Measurements from ENCODE around the gene CLCN1.

CLCN1 gene

GRCh38 chr7:143304938-143305337 lies 11.0 kb upstream of the CLCN1 start:
- Mint-ChIP-seq H3K9me3 (no peaks in the 10 kb centered on the region), H3K36me3 (ENCODE audit: low read depth) (peaks cover 84% of the 10 kb centered on the region), H3K4me1 (ENCODE audit: low read depth) (peaks cover 82% of the 10 kb centered on the region), H3K4me3 (no peak overlapping the region), H3K27ac (peak overlapping the region; percentile 49), H3K27me3 (no peaks in the 10 kb centered on the region)
- intact Hi-C loops (cut with micrococcal nuclease): loop anchor here (1.0 to 10.0 kb wide), 3 partner anchors 9 to 300 kb away; no protein-coding TSS in a partner anchor

- H3K27ac Mint-ChIP-seq: peak overlapping the region; percentile 49
- no peaks in the 10 kb centered on the region for H3K9me3 Mint-ChIP-seq
- H3K27me3 Mint-ChIP-seq: no peaks in the 10 kb centered on the region
- no peak overlapping the region for H3K4me3 Mint-ChIP-seq
- peaks cover 82% of the 10 kb centered on the region for H3K4me1 Mint-ChIP-seq (ENCODE audit: low read depth)
- intact Hi-C loops (cut with micrococcal nuclease): loop anchor here (1.0 to 10.0 kb wide), 3 partner anchors 9 to 301 kb away; no protein-coding TSS in a partner anchor
- peaks cover 78% of the 10 kb centered on the region for H3K36me3 Mint-ChIP-seq (ENCODE audit: low read depth)
Measured at GRCh38 chr7:143305423-143306070, 10.4 kb upstream of the CLCN1 start.

- intact Hi-C loops (cut with micrococcal nuclease): loop anchor here (10.0 kb wide), 1 partner anchor 304 kb away; no protein-coding TSS in a partner anchor
- peak overlapping the region; percentile 86 for H3K27ac Mint-ChIP-seq
- no peaks in the 10 kb centered on the region for H3K27me3 Mint-ChIP-seq
- no peaks in the 10 kb centered on the region for H3K9me3 Mint-ChIP-seq
- H3K4me3 Mint-ChIP-seq: no peak overlapping the region
- peaks cover 82% of the 10 kb centered on the region for H3K4me1 Mint-ChIP-seq (ENCODE audit: low read depth)
- peaks cover 49% of the 10 kb centered on the region for H3K36me3 Mint-ChIP-seq (ENCODE audit: low read depth)
Measured at GRCh38 chr7:143308632-143309031, 7.3 kb upstream of the CLCN1 start.

- intact Hi-C loops (cut with micrococcal nuclease): loop anchor here (1.0 to 10.0 kb wide), 3 partner anchors 9 to 171 kb away; no protein-coding TSS in a partner anchor
- Mint-ChIP-seq H3K36me3 (ENCODE audit: low read depth) (no peaks in the 10 kb centered on the region), H3K27me3 (no peaks in the 10 kb centered on the region), H3K4me3 (no peak overlapping the region), H3K9me3 (no peaks in the 10 kb centered on the region), H3K4me1 (ENCODE audit: low read depth) (peaks cover 89% of the 10 kb centered on the region), H3K27ac (peak overlapping the region; percentile 70)
Measured at GRCh38 chr7:143314127-143314526, 1.8 kb upstream of the CLCN1 start.

- H3K27ac Mint-ChIP-seq: peak overlapping the region; percentile 70
- intact Hi-C loops (cut with micrococcal nuclease): loop anchor here (10.0 kb wide), 1 partner anchor 168 kb away; no protein-coding TSS in a partner anchor
- H3K4me1 Mint-ChIP-seq (ENCODE audit: low read depth): peaks cover 77% of the 10 kb centered on the region
- H3K9me3 Mint-ChIP-seq: no peaks in the 10 kb centered on the region
- no peaks in the 10 kb centered on the region for H3K36me3 Mint-ChIP-seq (ENCODE audit: low read depth)
- no peaks in the 10 kb centered on the region for H3K27me3 Mint-ChIP-seq
- no peak overlapping the region for H3K4me3 Mint-ChIP-seq
Measured at GRCh38 chr7:143316492-143316891, 581 bp downstream of the CLCN1 start.

GRCh38 chr7:143318661-143319060 lies 2.8 kb downstream of the CLCN1 start:
- H3K27me3 Mint-ChIP-seq: no peaks in the 10 kb centered on the region
- H3K4me3 Mint-ChIP-seq: no peak overlapping the region
- no peaks in the 10 kb centered on the region for H3K9me3 Mint-ChIP-seq
- peak overlapping the region; percentile 24 for H3K27ac Mint-ChIP-seq
- H3K4me1 Mint-ChIP-seq (ENCODE audit: low read depth): peaks cover 86% of the 10 kb centered on the region
- intact Hi-C loops (cut with micrococcal nuclease): loop anchor here (10.0 kb wide), 1 partner anchor 166 kb away; no protein-coding TSS in a partner anchor
- no peaks in the 10 kb centered on the region for H3K36me3 Mint-ChIP-seq (ENCODE audit: low read depth)

- Mint-ChIP-seq H3K27ac (peak overlapping the region; percentile 9), H3K9me3 (no peaks in the 10 kb centered on the region), H3K27me3 (no peaks in the 10 kb centered on the region), H3K4me1 (ENCODE audit: low read depth) (peaks cover 88% of the 10 kb centered on the region), H3K4me3 (no peak overlapping the region), H3K36me3 (ENCODE audit: low read depth) (no peaks in the 10 kb centered on the region)
- intact Hi-C loops (cut with micrococcal nuclease): loop anchor here (5.0 kb wide), 1 partner anchor 97 kb away; no protein-coding TSS in a partner anchor
Measured at GRCh38 chr7:143320620-143321019, 4.7 kb downstream of the CLCN1 start.

GRCh38 chr7:143321242-143321641 lies 5.3 kb downstream of the CLCN1 start:
- H3K4me3 Mint-ChIP-seq: no peak overlapping the region

GRCh38 chr7:143321734-143322133 lies 5.8 kb downstream of the CLCN1 start:
- H3K27ac Mint-ChIP-seq: peak overlapping the region; percentile 66

More at GRCh38 chr7:143321242-143321641, 5.3 kb downstream of the CLCN1 start:
- intact Hi-C loops (cut with micrococcal nuclease): loop anchor here (5.0 kb wide), 1 partner anchor 96 kb away; no protein-coding TSS in a partner anchor
- Mint-ChIP-seq H3K4me1 (ENCODE audit: low read depth) (peaks cover 88% of the 10 kb centered on the region), H3K27ac (peak overlapping the region; percentile 66), H3K27me3 (no peaks in the 10 kb centered on the region), H3K36me3 (ENCODE audit: low read depth) (no peaks in the 10 kb centered on the region), H3K9me3 (no peaks in the 10 kb centered on the region)

GRCh38 chr7:143322760-143323633 lies 7.1 kb downstream of the CLCN1 start:
- Mint-ChIP-seq H3K27ac (peak overlapping the region; percentile 17), H3K4me1 (ENCODE audit: low read depth) (peaks cover 85% of the 10 kb centered on the region), H3K4me3 (no peak overlapping the region), H3K27me3 (no peaks in the 10 kb centered on the region), H3K36me3 (ENCODE audit: low read depth) (no peaks in the 10 kb centered on the region), H3K9me3 (no peaks in the 10 kb centered on the region)
- intact Hi-C loops (cut with micrococcal nuclease): loop anchor here (5.0 kb wide), 1 partner anchor 94 kb away; no protein-coding TSS in a partner anchor

More at GRCh38 chr7:143321734-143322133, 5.8 kb downstream of the CLCN1 start:
- H3K4me1 Mint-ChIP-seq (ENCODE audit: low read depth): peaks cover 88% of the 10 kb centered on the region
- intact Hi-C loops (cut with micrococcal nuclease): loop anchor here (5.0 kb wide), 1 partner anchor 96 kb away; no protein-coding TSS in a partner anchor
- no peak overlapping the region for H3K4me3 Mint-ChIP-seq
- H3K9me3 Mint-ChIP-seq: no peaks in the 10 kb centered on the region
- H3K36me3 Mint-ChIP-seq (ENCODE audit: low read depth): no peaks in the 10 kb centered on the region
- H3K27me3 Mint-ChIP-seq: no peaks in the 10 kb centered on the region

GRCh38 chr7:143323653-143324052 lies 7.7 kb downstream of the CLCN1 start:
- Mint-ChIP-seq H3K36me3 (ENCODE audit: low read depth) (no peaks in the 10 kb centered on the region), H3K4me1 (ENCODE audit: low read depth) (peaks cover 85% of the 10 kb centered on the region), H3K4me3 (no peak overlapping the region), H3K9me3 (no peaks in the 10 kb centered on the region), H3K27ac (peak overlapping the region; percentile 17), H3K27me3 (no peaks in the 10 kb centered on the region)
- intact Hi-C loops (cut with micrococcal nuclease): loop anchor here (5.0 kb wide), 1 partner anchor 94 kb away; no protein-coding TSS in a partner anchor

GRCh38 chr7:143325240-143325639 lies 9.3 kb downstream of the CLCN1 start:
- H3K4me3 Mint-ChIP-seq: no peak overlapping the region
- intact Hi-C loops (cut with micrococcal nuclease): no loop called here

GRCh38 chr7:143327903-143328302 lies 12.0 kb downstream of the CLCN1 start:
- H3K9me3 Mint-ChIP-seq: no peaks in the 10 kb centered on the region
- no peaks in the 10 kb centered on the region for H3K27me3 Mint-ChIP-seq
- no peaks in the 10 kb centered on the region for H3K36me3 Mint-ChIP-seq (ENCODE audit: low read depth)
- H3K4me1 Mint-ChIP-seq (ENCODE audit: low read depth): peaks cover 87% of the 10 kb centered on the region
- no peak overlapping the region for H3K4me3 Mint-ChIP-seq
- intact Hi-C loops (cut with micrococcal nuclease): no loop called here
- H3K27ac Mint-ChIP-seq: peak overlapping the region; percentile 9

More at GRCh38 chr7:143325240-143325639, 9.3 kb downstream of the CLCN1 start:
- no peak overlapping the region for H3K27ac Mint-ChIP-seq
- H3K36me3 Mint-ChIP-seq (ENCODE audit: low read depth): no peaks in the 10 kb centered on the region
- no peaks in the 10 kb centered on the region for H3K27me3 Mint-ChIP-seq
- H3K4me1 Mint-ChIP-seq (ENCODE audit: low read depth): peaks cover 81% of the 10 kb centered on the region
- H3K9me3 Mint-ChIP-seq: no peaks in the 10 kb centered on the region
